Measurements from ENCODE around the gene SGPP1. TPM values are rescaled to one million over a fixed set of nuclear protein-coding genes. Genes with fewer than 3 reads are reported as not detected.
A peak's percentile ranks its signal among the peaks of the same experiment; 100 is the strongest.

The SGPP1 gene
- total and polyA plus RNA-seq, 10 of the 15 experiments (the other 5 are each of a cell fraction or from before 2014, with no cell fraction given), result 3.5 to 37.7 (median 25.5) TPM

GRCh38 chr14:63650256-63650952 is 77.5 kb downstream of the SGPP1 start (continued):
- no peak for TF ChIP-seq POLR2AphosphoS2 (IDR thresholded peaks at IDR 0.05; ENCODE audit: low read depth, low read length)
- peak; percentile 26; the same call in 1 of the 2 replicates for TF ChIP-seq FOXK2 (IDR thresholded peaks at IDR 0.05)
- TF ChIP-seq, protein P1, sequence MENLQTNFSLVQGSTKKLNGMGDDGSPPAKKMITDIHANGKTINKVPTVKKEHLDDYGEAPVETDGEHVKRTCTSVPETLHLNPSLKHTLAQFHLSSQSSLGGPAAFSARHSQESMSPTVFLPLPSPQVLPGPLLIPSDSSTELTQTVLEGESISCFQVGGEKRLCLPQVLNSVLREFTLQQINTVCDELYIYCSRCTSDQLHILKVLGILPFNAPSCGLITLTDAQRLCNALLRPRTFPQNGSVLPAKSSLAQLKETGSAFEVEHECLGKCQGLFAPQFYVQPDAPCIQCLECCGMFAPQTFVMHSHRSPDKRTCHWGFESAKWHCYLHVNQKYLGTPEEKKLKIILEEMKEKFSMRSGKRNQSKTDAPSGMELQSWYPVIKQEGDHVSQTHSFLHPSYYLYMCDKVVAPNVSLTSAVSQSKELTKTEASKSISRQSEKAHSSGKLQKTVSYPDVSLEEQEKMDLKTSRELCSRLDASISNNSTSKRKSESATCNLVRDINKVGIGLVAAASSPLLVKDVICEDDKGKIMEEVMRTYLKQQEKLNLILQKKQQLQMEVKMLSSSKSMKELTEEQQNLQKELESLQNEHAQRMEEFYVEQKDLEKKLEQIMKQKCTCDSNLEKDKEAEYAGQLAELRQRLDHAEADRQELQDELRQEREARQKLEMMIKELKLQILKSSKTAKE (IDR thresholded peaks at IDR 0.05; ENCODE audit: low read depth, poor library complexity, severe bottlenecking), result no peak
- no peak for TF ChIP-seq HDAC6 (IDR thresholded peaks at IDR 0.05; ENCODE audit: unreplicated experiment)
- no peak for TF ChIP-seq E2F4 (IDR thresholded peaks at IDR 0.05; ENCODE audit: low read depth, low read length)
- no peak for TF ChIP-seq MYB (IDR thresholded peaks at IDR 0.05; ENCODE audit: borderline replicate concordance, low read depth, low read length)
- TF ChIP-seq SUPT20H (IDR thresholded peaks at IDR 0.05; ENCODE audit: borderline replicate concordance, control insufficient read depth, low read depth, low read length), result no peak
- TF ChIP-seq FOS (IDR thresholded peaks at IDR 0.05; ENCODE audit: borderline replicate concordance, extremely low read depth, insufficient read length), result no peak
- TF ChIP-seq MEF2B (IDR thresholded peaks at IDR 0.05; ENCODE audit: partially characterized antibody, poor library complexity, severe bottlenecking), result no peak
- TF ChIP-seq IKZF1 (conservative IDR thresholded peaks at IDR 0.05), result peak; percentile 52
- TF ChIP-seq ATF7 (IDR thresholded peaks at IDR 0.05; ENCODE audit: low read depth), result 0 out of 2 replicates have a peak, but pooled peaks have one; percentile 19
- no peak for TF ChIP-seq PAX5 (IDR thresholded peaks at IDR 0.05; ENCODE audit: borderline replicate concordance, low read depth, low read length)
- no peak for TF ChIP-seq BMI1 (IDR thresholded peaks at IDR 0.05; ENCODE audit: borderline replicate concordance)
- TF ChIP-seq, protein P2, sequence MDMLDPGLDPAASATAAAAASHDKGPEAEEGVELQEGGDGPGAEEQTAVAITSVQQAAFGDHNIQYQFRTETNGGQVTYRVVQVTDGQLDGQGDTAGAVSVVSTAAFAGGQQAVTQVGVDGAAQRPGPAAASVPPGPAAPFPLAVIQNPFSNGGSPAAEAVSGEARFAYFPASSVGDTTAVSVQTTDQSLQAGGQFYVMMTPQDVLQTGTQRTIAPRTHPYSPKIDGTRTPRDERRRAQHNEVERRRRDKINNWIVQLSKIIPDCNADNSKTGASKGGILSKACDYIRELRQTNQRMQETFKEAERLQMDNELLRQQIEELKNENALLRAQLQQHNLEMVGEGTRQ (IDR thresholded peaks at IDR 0.05; ENCODE audit: borderline replicate concordance, low read depth, low read length), result no peak
- TF ChIP-seq, protein P3, sequence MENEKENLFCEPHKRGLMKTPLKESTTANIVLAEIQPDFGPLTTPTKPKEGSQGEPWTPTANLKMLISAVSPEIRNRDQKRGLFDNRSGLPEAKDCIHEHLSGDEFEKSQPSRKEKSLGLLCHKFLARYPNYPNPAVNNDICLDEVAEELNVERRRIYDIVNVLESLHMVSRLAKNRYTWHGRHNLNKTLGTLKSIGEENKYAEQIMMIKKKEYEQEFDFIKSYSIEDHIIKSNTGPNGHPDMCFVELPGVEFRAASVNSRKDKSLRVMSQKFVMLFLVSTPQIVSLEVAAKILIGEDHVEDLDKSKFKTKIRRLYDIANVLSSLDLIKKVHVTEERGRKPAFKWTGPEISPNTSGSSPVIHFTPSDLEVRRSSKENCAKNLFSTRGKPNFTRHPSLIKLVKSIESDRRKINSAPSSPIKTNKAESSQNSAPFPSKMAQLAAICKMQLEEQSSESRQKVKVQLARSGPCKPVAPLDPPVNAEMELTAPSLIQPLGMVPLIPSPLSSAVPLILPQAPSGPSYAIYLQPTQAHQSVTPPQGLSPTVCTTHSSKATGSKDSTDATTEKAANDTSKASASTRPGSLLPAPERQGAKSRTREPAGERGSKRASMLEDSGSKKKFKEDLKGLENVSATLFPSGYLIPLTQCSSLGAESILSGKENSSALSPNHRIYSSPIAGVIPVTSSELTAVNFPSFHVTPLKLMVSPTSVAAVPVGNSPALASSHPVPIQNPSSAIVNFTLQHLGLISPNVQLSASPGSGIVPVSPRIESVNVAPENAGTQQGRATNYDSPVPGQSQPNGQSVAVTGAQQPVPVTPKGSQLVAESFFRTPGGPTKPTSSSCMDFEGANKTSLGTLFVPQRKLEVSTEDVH (IDR thresholded peaks at IDR 0.05; ENCODE audit: low read depth, partially characterized antibody), result no peak
- TF ChIP-seq MTA2 (IDR thresholded peaks at IDR 0.05; ENCODE audit: low read depth), result peak; percentile 53
- TF ChIP-seq BACH1 (IDR thresholded peaks at IDR 0.05; ENCODE audit: borderline replicate concordance), result no peak
- TF ChIP-seq ZNF384 (IDR thresholded peaks at IDR 0.05; ENCODE audit: borderline replicate concordance, low read depth, low read length), result peak; percentile 34; the same call in 1 of the 2 replicates
- no peak for TF ChIP-seq YY1 (IDR thresholded peaks at IDR 0.05; ENCODE audit: low read depth, low read length)
- 0 out of 4 replicates have a peak, but pooled peaks of 1 of the 2 experiments have one; percentile 7 for TF ChIP-seq BHLHE40 (IDR thresholded peaks at IDR 0.05; ENCODE audit: borderline replicate concordance in 1 of 2, low read depth in 2 of 2, low read length in 1 of 2)
- no peak for TF ChIP-seq RCOR1 (conservative IDR thresholded peaks at IDR 0.05; ENCODE audit: low read depth, low read length)
